ENCODE data around the gene ELMOD3.
"Not testable (repeated sequence)": the region's sequence is repeated elsewhere in the genome, so short reads cannot be mapped to it uniquely, and the experiment has no call there.

The ELMOD3 gene

DNA sequence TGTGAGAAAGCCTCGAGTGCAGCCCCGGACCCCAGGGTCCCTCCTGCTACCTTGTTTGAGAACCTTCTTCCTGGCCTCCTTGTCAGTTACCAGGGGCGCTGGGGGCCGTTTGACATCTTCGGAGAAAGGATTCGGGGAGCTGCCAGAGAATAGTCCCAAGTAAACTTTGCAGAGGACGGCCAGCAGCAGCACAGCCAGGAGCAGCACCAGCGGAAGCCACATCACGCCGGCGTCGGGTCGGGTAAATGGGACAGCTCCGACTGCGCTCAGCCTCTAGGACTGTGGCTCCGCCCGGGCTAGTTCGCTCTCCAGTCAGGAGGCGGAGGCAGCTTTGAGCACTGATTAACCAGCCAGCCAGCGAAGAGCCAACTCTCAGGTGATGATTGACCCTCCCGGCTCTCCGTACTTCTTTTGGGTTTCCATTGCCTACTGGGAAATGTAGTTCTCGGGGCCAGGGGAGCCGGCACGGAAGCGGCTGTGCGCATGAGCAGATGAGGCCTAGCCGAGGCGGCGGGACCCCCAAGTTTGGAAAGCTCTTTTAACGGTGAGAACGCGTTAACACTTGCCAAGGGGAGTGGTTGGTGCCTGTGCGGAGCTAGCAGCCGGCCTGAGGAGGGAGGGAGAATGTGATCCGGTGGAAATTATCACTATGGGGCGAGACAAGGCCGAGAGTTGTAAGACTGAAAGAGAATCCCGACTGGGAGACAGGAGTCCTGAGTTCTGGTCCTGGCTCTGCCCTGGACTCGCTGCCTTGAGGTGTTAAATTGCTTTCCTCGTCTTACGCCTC is at the start of gene ELMOD3, which contains the start of gene RETSAT:
TSS of gene ELMOD3 (plus strand) at position 484 of the 787 bp plus-strand sequence. CDS start 2,430 bp downstream, outside the sequence.
TSS of gene RETSAT (minus strand) at position 243 of the 787 bp plus-strand sequence. CDS start at position 222, 21 bp downstream.
- peak; percentile 97 for DNase-seq

DNA sequence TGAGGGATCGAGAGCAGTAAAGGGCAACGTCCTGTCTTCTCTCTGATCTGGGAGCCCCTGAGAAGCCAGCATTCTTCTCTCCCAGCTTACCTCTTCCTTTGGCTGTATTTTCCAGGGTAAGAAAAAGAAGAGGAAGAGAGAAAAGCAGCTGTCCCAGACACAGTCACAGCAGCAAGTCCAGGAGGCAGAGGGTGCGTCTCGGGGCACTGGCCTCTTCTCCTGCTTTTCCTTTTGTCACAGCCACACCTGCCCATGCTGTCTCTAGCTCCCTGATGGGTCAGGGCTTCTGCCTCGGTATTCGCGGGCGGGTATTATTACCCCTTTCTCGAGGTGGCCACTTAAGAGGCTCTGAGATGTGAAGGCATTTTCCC is 47.1 kb upstream of the ELMOD3 start:
- DNase-seq, result no peak

DNA sequence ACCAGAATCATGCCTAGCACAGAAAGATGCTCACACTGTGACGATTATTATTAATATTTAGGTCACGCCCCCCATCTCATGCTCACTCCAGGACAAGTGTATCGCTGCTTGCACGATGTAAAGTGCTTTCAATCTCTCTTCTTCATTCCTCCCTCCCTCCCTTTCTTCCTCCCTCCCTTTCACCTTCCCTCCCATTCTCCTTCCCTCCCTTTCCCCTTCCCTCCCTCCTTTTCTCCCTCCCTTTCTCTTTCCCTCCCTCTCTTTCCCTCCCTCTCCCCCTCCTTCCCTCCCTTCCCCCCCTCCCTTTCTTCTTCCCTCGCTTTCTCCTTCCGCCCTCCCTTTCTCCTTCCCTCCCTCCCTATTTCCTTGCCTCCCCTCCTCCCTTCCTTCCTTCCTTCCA is 46.4 kb upstream of the ELMOD3 start:
- DNase-seq, result no peak

DNA sequence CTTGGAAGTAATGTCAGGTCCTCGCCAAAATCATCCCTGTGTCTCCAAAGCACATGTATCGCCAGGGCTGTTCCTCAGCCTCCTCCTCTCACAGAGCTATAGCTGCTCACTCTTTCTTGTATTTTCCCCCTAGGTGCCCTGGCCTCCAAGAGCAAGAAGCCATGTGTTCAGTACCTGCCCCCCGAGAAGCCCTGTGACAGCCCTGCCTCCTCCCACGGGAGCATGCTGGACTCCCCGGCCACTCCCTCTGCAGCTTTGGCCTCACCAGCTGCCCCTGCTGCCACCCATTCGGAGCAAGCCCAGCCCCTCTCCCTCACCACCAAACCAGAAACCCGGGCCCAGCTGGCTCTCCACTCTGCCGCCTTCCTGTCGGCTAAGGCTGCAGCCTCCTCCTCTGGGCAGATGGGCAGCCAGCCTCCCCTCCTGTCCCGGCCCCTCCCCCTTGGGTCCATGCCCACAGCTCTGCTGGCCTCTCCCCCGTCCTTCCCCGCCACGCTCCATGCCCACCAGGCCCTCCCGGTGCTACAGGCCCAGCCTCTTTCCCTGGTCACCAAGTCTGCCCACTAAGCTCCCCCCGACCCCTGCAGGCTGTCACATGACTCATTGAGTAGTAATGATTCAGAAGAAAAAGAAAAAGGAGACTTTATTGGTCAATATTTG is 45.5 kb upstream of the ELMOD3 start:
- DNase-seq, result no peak

DNA sequence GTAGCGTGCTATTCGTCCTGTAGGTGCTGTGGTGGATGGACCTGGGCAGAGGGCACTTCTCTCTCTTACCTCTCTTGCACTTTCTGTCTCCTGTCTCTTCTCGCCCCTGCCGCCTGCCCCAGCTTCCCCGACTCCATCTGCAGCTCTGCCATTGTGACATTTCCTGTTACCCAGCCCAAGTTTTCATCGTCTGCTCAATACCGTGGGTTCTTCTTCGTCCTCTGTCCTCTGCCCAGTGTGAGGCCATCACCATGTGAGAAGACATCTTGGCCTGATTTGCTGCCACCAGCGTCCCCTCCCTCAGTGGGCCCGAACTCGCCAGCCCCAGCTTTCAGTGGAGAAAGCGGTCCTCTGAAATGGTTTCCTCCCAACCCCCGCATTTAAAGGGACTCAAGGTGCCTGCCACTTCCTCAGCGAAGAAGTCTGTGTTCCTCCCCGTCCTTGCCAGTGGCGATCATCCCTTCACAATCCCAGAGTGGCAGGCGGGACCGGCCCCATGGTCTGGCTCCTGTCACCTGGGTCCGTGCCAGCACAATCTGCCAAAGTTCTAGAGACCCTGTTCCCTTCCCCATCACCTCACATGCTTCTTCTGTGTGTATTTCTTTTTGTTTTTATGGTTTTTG is 44.8 kb upstream of the ELMOD3 start:
- no peak for DNase-seq

- no peak for DNase-seq
Observed at GRCh38 chr2:85310330-85310729, 44.2 kb upstream of the ELMOD3 start.

- DNase-seq, result no peak
Observed at GRCh38 chr2:85312404-85312803, 42.2 kb upstream of the ELMOD3 start.

- DNase-seq, result no peak
Observed at GRCh38 chr2:85314884-85315242, 39.7 kb upstream of the ELMOD3 start.

- DNase-seq, result not testable (repeated sequence)
Observed at GRCh38 chr2:85315921-85316320, 38.6 kb upstream of the ELMOD3 start.

- DNase-seq, result no peak
Observed at GRCh38 chr2:85318222-85319074, 36.1 kb upstream of the ELMOD3 start.

GRCh38 chr2:85319796-85320195 is 34.8 kb upstream of the ELMOD3 start:
- DNase-seq, result no peak

- no peak for DNase-seq
Observed at GRCh38 chr2:85323351-85323987, 31.1 kb upstream of the ELMOD3 start.

GRCh38 chr2:85323988-85324367 is 30.6 kb upstream of the ELMOD3 start:
- not testable (repeated sequence) for DNase-seq

- no peak for DNase-seq
Observed at GRCh38 chr2:85324639-85325465, 29.7 kb upstream of the ELMOD3 start.

- no peak for DNase-seq
Observed at GRCh38 chr2:85325466-85325811, 29.1 kb upstream of the ELMOD3 start.

- no peak for DNase-seq
Observed at GRCh38 chr2:85326406-85327159, 28.0 kb upstream of the ELMOD3 start.

- no peak for DNase-seq
Observed at GRCh38 chr2:85327160-85327821, 27.3 kb upstream of the ELMOD3 start.

DNA sequence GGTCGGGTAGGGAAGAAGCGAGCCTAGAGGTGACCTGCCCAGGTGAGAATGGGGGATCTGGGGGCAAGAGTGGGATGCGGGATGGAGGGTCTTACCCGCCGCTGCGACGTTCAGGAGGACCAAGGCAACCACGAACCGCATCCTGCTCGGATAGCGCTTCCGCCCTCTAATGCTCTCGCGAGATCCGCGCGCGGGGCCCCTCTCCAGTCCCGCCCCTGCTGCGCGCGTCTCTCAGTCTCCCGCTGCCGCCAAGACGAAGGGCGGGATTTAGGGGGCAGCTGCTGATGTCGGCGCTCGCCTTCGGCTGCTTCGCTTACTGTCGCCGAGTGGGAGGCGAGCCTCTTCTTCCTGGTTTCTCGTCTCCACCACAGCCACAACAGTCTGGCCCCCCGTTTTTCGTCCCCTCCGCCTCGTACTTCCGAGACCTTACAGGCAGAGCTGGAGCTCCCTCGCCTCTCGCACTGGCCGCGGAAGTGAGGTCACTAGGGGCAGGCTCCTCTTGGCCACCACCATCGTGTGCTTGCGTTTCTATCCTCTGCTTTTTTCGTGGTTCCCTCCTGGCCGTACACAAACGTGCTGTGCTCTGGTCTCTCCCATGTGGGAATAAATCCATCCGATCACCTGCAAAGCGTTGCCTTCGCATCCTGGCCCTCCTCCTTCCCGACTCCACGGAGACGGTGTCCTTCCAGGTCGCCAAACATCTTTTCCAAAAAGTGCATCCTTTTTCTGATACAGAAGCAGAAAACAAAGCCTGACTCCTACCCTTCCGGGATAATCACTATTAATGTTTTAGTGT is 26.5 kb upstream of the ELMOD3 start, which contains the start of gene TGOLN2:
TSS of gene TGOLN2 (minus strand) at position 168 of the 796 bp plus-strand sequence. CDS start at position 141, 27 bp downstream.
- DNase-seq, result peak; percentile 93

- DNase-seq, result no peak
Observed at GRCh38 chr2:85329181-85329651, 25.4 kb upstream of the ELMOD3 start.

All from NCI-H2171 (cell line).